AG04450 (cell line): ENCODE results near the gene SLC25A10. TPM values are rescaled to one million over a fixed set of nuclear protein-coding genes. Genes with fewer than 3 reads are reported as not detected.

Experiments
- CTCF ChIA-PET: fragments of 300-600, 350-600 bp; formaldehyde crosslinking; extraction: SDS; loops from one replicate; lab custom pipeline; 2022; ENCODE audit warnings: antibody characterized with exemption, inconsistent platforms; lab: Charles Lee
- POLR2A ChIA-PET: fragments of 350-600 bp; formaldehyde crosslinking; extraction: SDS; loops from one replicate; lab custom pipeline; 2021; ENCODE audit warnings: antibody characterized with exemption, inconsistent platforms; lab: Yijun Ruan, JAX
- DNase-seq: peaks from one replicate; pipeline ENCODE4 v3.0.0-alpha.2; 2011; ENCODE audit warnings: low read depth, low spot score
- H3K27ac ChIP-seq: one replicate; pipeline ENCODE4 v1.5.1; 2012; ENCODE audit warnings: low read depth, low read length, control low read depth
- H3K27me3 ChIP-seq: one replicate; pipeline ENCODE4 v1.6.0; 2012; ENCODE audit warnings: low read length; ENCODE audit not compliant: control insufficient read depth, insufficient read depth
- H3K4me3 ChIP-seq: 2 replicates; pipeline ENCODE4 v1.5.1; 2011; ENCODE audit warnings: mild to moderate bottlenecking, low read depth, low read length, control low read depth
- H3K9me3 ChIP-seq: 2 replicates; pipeline ENCODE4 v1.5.1; 2012; ENCODE audit warnings: low read length; ENCODE audit not compliant: control insufficient read depth, insufficient read depth
- CTCF ChIP-seq: IDR thresholded peaks from 2 replicates; pipeline ENCODE4 v1.5.1; 2011; ENCODE audit warnings: low read depth, low read length, control low read depth, inconsistent platforms
- polyA plus RNA-seq: library from polyadenylated mRNA; depleted of rRNA; stranded (reverse); fragments of >200 nt; gene quantifications from 2 replicates; pipeline ENCODE4 v1.2.3, GENCODE V29; 2011

Gene SLC25A10
- polyA plus RNA-seq, 1 experiment: 3.3 TPM

GRCh38 chr17:81705518-81706231, 6.4 kb upstream of the SLC25A10 start:
- Histone ChIP-seq H3K9me3 (no peaks in the 10 kb centered on the region; the same call in 1 of the 2 replicates), H3K27ac (no peak overlapping the region), H3K4me3 (no peak overlapping the region), H3K27me3 (no peaks in the 10 kb centered on the region)
- no peak for TF ChIP-seq CTCF
- CTCF ChIA-PET: no interaction called here
- DNase-seq: no peak
- POLR2A ChIA-PET: no interaction called here

- Histone ChIP-seq H3K4me3 (no peak overlapping the region), H3K9me3 (no peaks in the 10 kb centered on the region; the same call in 1 of the 2 replicates), H3K27me3 (no peaks in the 10 kb centered on the region), H3K27ac (no peak overlapping the region)
- DNase-seq: no peak
- POLR2A ChIA-PET: no interaction called here
- TF ChIP-seq CTCF: no peak
- CTCF ChIA-PET: no interaction called here
Observed at GRCh38 chr17:81706232-81706611, 5.9 kb upstream of the SLC25A10 start.

- DNase-seq: no peak
- Histone ChIP-seq H3K9me3 (no peaks in the 10 kb centered on the region; the same call in 1 of the 2 replicates), H3K27ac (no peak overlapping the region), H3K27me3 (no peaks in the 10 kb centered on the region), H3K4me3 (no peak overlapping the region)
- ChIA-PET POLR2A (no interaction called here), CTCF (no interaction called here)
- TF ChIP-seq CTCF: no peak
Observed at GRCh38 chr17:81706757-81707624, 5.1 kb upstream of the SLC25A10 start.

- ChIA-PET POLR2A (no interaction called here), CTCF (no interaction called here)
- Histone ChIP-seq H3K27ac (no peak overlapping the region), H3K4me3 (no peak overlapping the region), H3K9me3 (no peaks in the 10 kb centered on the region; the same call in 1 of the 2 replicates), H3K27me3 (no peaks in the 10 kb centered on the region)
- TF ChIP-seq CTCF: no peak
- DNase-seq: no peak
Observed at GRCh38 chr17:81707725-81708646, 4.1 kb upstream of the SLC25A10 start.
